ENCODE data around the gene KCNB1.

GRCh38 chr20:49316704-49317103 is 165.8 kb downstream of the KCNB1 start:
- TF ChIP-seq CTCF (IDR thresholded peaks at IDR 0.05; ENCODE audit: low read depth, low read length, missing input control) (no peak), RXRA (IDR thresholded peaks at IDR 0.05) (no peak), TAF1 (conservative IDR thresholded peaks at IDR 0.05) (no peak)
